Measurements from ENCODE around the gene TMEM132A.

- no peak for TF ChIP-seq CTCF (IDR thresholded peaks at IDR 0.05)
- TF ChIP-seq POLR2AphosphoS5 (IDR thresholded peaks at IDR 0.05), result no peak
Observed at GRCh38 chr11:60895687-60896086, 28.6 kb upstream of the TMEM132A start.

Data from gastroesophageal sphincter (tissue), 3 donors.